NT2/D1 (cell line): ENCODE results near the gene RBM27.

Experiments used
- YY1 ChIP-seq: IDR thresholded peaks from 2 replicates; pipeline ENCODE4 v1.6.1; 2011; ENCODE audit not compliant: insufficient read length, insufficient read depth
- ZNF274 ChIP-seq: IDR thresholded peaks from 2 replicates; pipeline ENCODE4 v1.6.1; 2011; ENCODE audit warnings: mild to moderate bottlenecking, low read depth, low read length

- TF ChIP-seq ZNF274: no peak
- no peak for TF ChIP-seq YY1
Measured at GRCh38 chr5:146206257-146206656, 2.9 kb downstream of the RBM27 start.
